Measurements from ENCODE around the gene PCSK1N.
"Not testable (repeated sequence)": the region's sequence is repeated elsewhere in the genome, so short reads cannot be mapped to it uniquely, and the experiment has no call there.

The PCSK1N gene

GRCh38 chrX:48824066-48824465 is 11.3 kb downstream of the PCSK1N start:
- Histone ChIP-seq H3K4me1 (ENCODE audit: control insufficient read depth, insufficient read depth, low read length) (no peaks in the 10 kb centered on the region), H3K36me3 (ENCODE audit: control insufficient read depth, insufficient read depth, low read length) (peaks cover 6% of the 10 kb centered on the region; the same call in 1 of the 2 replicates), H3K27me3 (ENCODE audit: control insufficient read depth, insufficient read depth, low read length) (no peaks in the 10 kb centered on the region), H3K27ac (ENCODE audit: low read length) (no peak overlapping the region), H3K4me3 (ENCODE audit: low read length) (no peak overlapping the region), H3K9me3 (ENCODE audit: control insufficient read depth, insufficient read depth, low read length) (no peaks in the 10 kb centered on the region)
- no CpG with 5 or more reads among the region's 8 CpGs for WGBS (ENCODE audit: insufficient coverage, insufficient read length)
- no peak for DNase-seq (ENCODE audit: low read depth, low spot score)

GRCh38 chrX:48823053-48823452 is 12.4 kb downstream of the PCSK1N start:
- no peak overlapping the region for H3K27ac ChIP-seq (ENCODE audit: low read length)
- no CpG with 5 or more reads among the region's 6 CpGs for WGBS (ENCODE audit: insufficient coverage, insufficient read length)
- no peaks in the 10 kb centered on the region for H3K4me1 ChIP-seq (ENCODE audit: control insufficient read depth, insufficient read depth, low read length)
- no peak overlapping the region for H3K4me3 ChIP-seq (ENCODE audit: low read length)
- H3K9me3 ChIP-seq (ENCODE audit: control insufficient read depth, insufficient read depth, low read length): no peaks in the 10 kb centered on the region
- H3K27me3 ChIP-seq (ENCODE audit: control insufficient read depth, insufficient read depth, low read length): no peaks in the 10 kb centered on the region
- H3K36me3 ChIP-seq (ENCODE audit: control insufficient read depth, insufficient read depth, low read length): peaks cover 6% of the 10 kb centered on the region; the same call in 1 of the 2 replicates
- DNase-seq (ENCODE audit: low read depth, low spot score): no peak

GRCh38 chrX:48819394-48819793 is 16.0 kb downstream of the PCSK1N start:
- DNase-seq (ENCODE audit: low read depth, low spot score); H3K27me3 ChIP-seq (ENCODE audit: control insufficient read depth, insufficient read depth, low read length); H3K4me1 ChIP-seq (ENCODE audit: control insufficient read depth, insufficient read depth, low read length); H3K27ac ChIP-seq (ENCODE audit: low read length); H3K4me3 ChIP-seq (ENCODE audit: low read length); H3K9me3 ChIP-seq (ENCODE audit: control insufficient read depth, insufficient read depth, low read length); H3K36me3 ChIP-seq (ENCODE audit: control insufficient read depth, insufficient read depth, low read length): not testable (repeated sequence)
- no CpG with 5 or more reads among the region's 9 CpGs for WGBS (ENCODE audit: insufficient coverage, insufficient read length)

GRCh38 chrX:48818866-48819265 is 16.5 kb downstream of the PCSK1N start:
- 0 out of 2 replicates have a peak, but pooled peaks cover 2% of the 10 kb centered on the region for H3K36me3 ChIP-seq (ENCODE audit: control insufficient read depth, insufficient read depth, low read length)

GRCh38 chrX:48818098-48818497 is 17.3 kb downstream of the PCSK1N start:
- no CpG with 5 or more reads among the region's 16 CpGs for WGBS (ENCODE audit: insufficient coverage, insufficient read length)
- H3K4me3 ChIP-seq (ENCODE audit: low read length): no peak overlapping the region
- no peaks in the 10 kb centered on the region for H3K4me1 ChIP-seq (ENCODE audit: control insufficient read depth, insufficient read depth, low read length)
- no peaks in the 10 kb centered on the region for H3K36me3 ChIP-seq (ENCODE audit: control insufficient read depth, insufficient read depth, low read length)
- no peak overlapping the region for H3K27ac ChIP-seq (ENCODE audit: low read length)
- no peaks in the 10 kb centered on the region for H3K9me3 ChIP-seq (ENCODE audit: control insufficient read depth, insufficient read depth, low read length)
- no peak for DNase-seq (ENCODE audit: low read depth, low spot score)
- no peaks in the 10 kb centered on the region for H3K27me3 ChIP-seq (ENCODE audit: control insufficient read depth, insufficient read depth, low read length)

More at GRCh38 chrX:48818866-48819265, 16.5 kb downstream of the PCSK1N start:
- no peaks in the 10 kb centered on the region for H3K9me3 ChIP-seq (ENCODE audit: control insufficient read depth, insufficient read depth, low read length)
- DNase-seq (ENCODE audit: low read depth, low spot score): no peak
- H3K4me3 ChIP-seq (ENCODE audit: low read length): no peak overlapping the region
- H3K27me3 ChIP-seq (ENCODE audit: control insufficient read depth, insufficient read depth, low read length): no peaks in the 10 kb centered on the region
- H3K27ac ChIP-seq (ENCODE audit: low read length): no peak overlapping the region
- no peaks in the 10 kb centered on the region for H3K4me1 ChIP-seq (ENCODE audit: control insufficient read depth, insufficient read depth, low read length)
- WGBS (ENCODE audit: insufficient coverage, insufficient read length): no CpG with 5 or more reads among the region's 4 CpGs

- Histone ChIP-seq H3K27me3 (ENCODE audit: control insufficient read depth, insufficient read depth, low read length) (no peaks in the 10 kb centered on the region), H3K27ac (ENCODE audit: low read length) (no peak overlapping the region), H3K9me3 (ENCODE audit: control insufficient read depth, insufficient read depth, low read length) (no peaks in the 10 kb centered on the region), H3K4me1 (ENCODE audit: control insufficient read depth, insufficient read depth, low read length) (no peaks in the 10 kb centered on the region), H3K36me3 (ENCODE audit: control insufficient read depth, insufficient read depth, low read length) (no peaks in the 10 kb centered on the region), H3K4me3 (ENCODE audit: low read length) (no peak overlapping the region)
- no CpG with 5 or more reads among the region's 18 CpGs for WGBS (ENCODE audit: insufficient coverage, insufficient read length)
- no peak for DNase-seq (ENCODE audit: low read depth, low spot score)
These were observed 19.2 kb downstream of the PCSK1N start for GRCh38 chrX:48816014-48816810.

GRCh38 chrX:48815266-48815665 is 20.1 kb downstream of the PCSK1N start:
- H3K27ac ChIP-seq (ENCODE audit: low read length): no peak overlapping the region
- H3K4me1 ChIP-seq (ENCODE audit: control insufficient read depth, insufficient read depth, low read length): no peaks in the 10 kb centered on the region
- no peak overlapping the region for H3K4me3 ChIP-seq (ENCODE audit: low read length)
- H3K27me3 ChIP-seq (ENCODE audit: control insufficient read depth, insufficient read depth, low read length): no peaks in the 10 kb centered on the region
- no CpG with 5 or more reads among the region's 8 CpGs for WGBS (ENCODE audit: insufficient coverage, insufficient read length)
- no peaks in the 10 kb centered on the region for H3K36me3 ChIP-seq (ENCODE audit: control insufficient read depth, insufficient read depth, low read length)
- H3K9me3 ChIP-seq (ENCODE audit: control insufficient read depth, insufficient read depth, low read length): no peaks in the 10 kb centered on the region
- DNase-seq (ENCODE audit: low read depth, low spot score): no peak

GRCh38 chrX:48814722-48815121 is 20.7 kb downstream of the PCSK1N start:
- DNase-seq (ENCODE audit: low read depth, low spot score): no peak
- Histone ChIP-seq H3K36me3 (ENCODE audit: control insufficient read depth, insufficient read depth, low read length) (no peaks in the 10 kb centered on the region), H3K27ac (ENCODE audit: low read length) (no peak overlapping the region), H3K4me1 (ENCODE audit: control insufficient read depth, insufficient read depth, low read length) (no peaks in the 10 kb centered on the region), H3K4me3 (ENCODE audit: low read length) (no peak overlapping the region), H3K9me3 (ENCODE audit: control insufficient read depth, insufficient read depth, low read length) (no peaks in the 10 kb centered on the region), H3K27me3 (ENCODE audit: control insufficient read depth, insufficient read depth, low read length) (no peaks in the 10 kb centered on the region)
- no CpG with 5 or more reads among the region's 8 CpGs for WGBS (ENCODE audit: insufficient coverage, insufficient read length)

- Histone ChIP-seq H3K9me3 (ENCODE audit: control insufficient read depth, insufficient read depth, low read length) (no peaks in the 10 kb centered on the region), H3K4me1 (ENCODE audit: control insufficient read depth, insufficient read depth, low read length) (no peaks in the 10 kb centered on the region), H3K27me3 (ENCODE audit: control insufficient read depth, insufficient read depth, low read length) (no peaks in the 10 kb centered on the region), H3K4me3 (ENCODE audit: low read length) (no peak overlapping the region), H3K36me3 (ENCODE audit: control insufficient read depth, insufficient read depth, low read length) (no peaks in the 10 kb centered on the region), H3K27ac (ENCODE audit: low read length) (no peak overlapping the region)
- no CpG with 5 or more reads among the region's 8 CpGs for WGBS (ENCODE audit: insufficient coverage, insufficient read length)
- DNase-seq (ENCODE audit: low read depth, low spot score): no peak
These were observed 21.8 kb downstream of the PCSK1N start for GRCh38 chrX:48813644-48814043.

- H3K9me3 ChIP-seq (ENCODE audit: control insufficient read depth, insufficient read depth, low read length): no peaks in the 10 kb centered on the region
- no peak for DNase-seq (ENCODE audit: low read depth, low spot score)
- WGBS (ENCODE audit: insufficient coverage, insufficient read length): no CpG with 5 or more reads among the region's 4 CpGs
These were observed 29.3 kb downstream of the PCSK1N start for GRCh38 chrX:48806081-48806480.

GRCh38 chrX:48802905-48803200 is 32.6 kb downstream of the PCSK1N start:
- WGBS (ENCODE audit: insufficient coverage, insufficient read length): no CpG with 5 or more reads among the region's 4 CpGs
- no peaks in the 10 kb centered on the region for H3K27me3 ChIP-seq (ENCODE audit: control insufficient read depth, insufficient read depth, low read length)
- no peak overlapping the region for H3K27ac ChIP-seq (ENCODE audit: low read length)
- DNase-seq (ENCODE audit: low read depth, low spot score): no peak
- peak overlapping the region; percentile 94; the same call in 1 of the 2 replicates for H3K4me3 ChIP-seq (ENCODE audit: low read length)
- no peaks in the 10 kb centered on the region for H3K4me1 ChIP-seq (ENCODE audit: control insufficient read depth, insufficient read depth, low read length)
- no peaks in the 10 kb centered on the region for H3K9me3 ChIP-seq (ENCODE audit: control insufficient read depth, insufficient read depth, low read length)
- peaks cover 3% of the 10 kb centered on the region; the same call in 1 of the 2 replicates for H3K36me3 ChIP-seq (ENCODE audit: control insufficient read depth, insufficient read depth, low read length)

More at GRCh38 chrX:48806081-48806480, 29.3 kb downstream of the PCSK1N start:
- Histone ChIP-seq H3K4me3 (ENCODE audit: low read length) (no peak overlapping the region), H3K27me3 (ENCODE audit: control insufficient read depth, insufficient read depth, low read length) (no peaks in the 10 kb centered on the region), H3K4me1 (ENCODE audit: control insufficient read depth, insufficient read depth, low read length) (no peaks in the 10 kb centered on the region), H3K36me3 (ENCODE audit: control insufficient read depth, insufficient read depth, low read length) (peaks cover 3% of the 10 kb centered on the region; the same call in 1 of the 2 replicates), H3K27ac (ENCODE audit: low read length) (no peak overlapping the region)
